Breast epithelium (tissue), 3 donors: Measurements from ENCODE around the gene KCNQ5.

Source experiments
- CTCF ChIP-seq, 3 donors: fragments of 450-650 bp; IDR thresholded peaks; one replicate each; pipeline ENCODE4 v1.5.1; 2016 to 2017; ENCODE audit warnings: antibody characterized with exemption in 3 of 3, mild to moderate bottlenecking in 3 of 3, moderate library complexity in 3 of 3
- POLR2A ChIP-seq: fragments of 450-650 bp; IDR thresholded peaks from one replicate; pipeline ENCODE4 v1.6.1; 2016; ENCODE audit warnings: antibody characterized with exemption, mild to moderate bottlenecking, moderate library complexity
- POLR2AphosphoS5 ChIP-seq, 3 donors: sonication (generic); formaldehyde crosslinking; IDR thresholded peaks; one replicate each; pipeline ENCODE4 v1.6.1; 2017; ENCODE audit warnings: antibody characterized with exemption in 3 of 3

- TF ChIP-seq CTCF (IDR thresholded peaks at IDR 0.05) (no peak), POLR2A (no peak), POLR2AphosphoS5 (IDR thresholded peaks at IDR 0.05) (no peak)
Measured at GRCh38 chr6:73169633-73170032, 547.8 kb downstream of the KCNQ5 start.
